Activated B cell treated with CpG ODN at 0.5 μM for 24 hours (primary cell): ENCODE data around the gene SMC4. TPM values are rescaled to one million over a fixed set of nuclear protein-coding genes. Genes with fewer than 3 reads are reported as not detected.
A peak's percentile ranks its signal among the peaks of the same experiment; 100 is the strongest.
"Not testable (repeated sequence)": the region's sequence is repeated elsewhere in the genome, so short reads cannot be mapped to it uniquely, and the experiment has no call there.

Experiments used
- ATAC-seq: fragments of 200-7000 bp; cut with Tn5 transposase; one replicate; pipeline ENCODE4 v1.10.0; 2021; ENCODE audit warnings: low read depth, mild to moderate bottlenecking, moderate library complexity
- CTCF ChIA-PET: fragments of 350-600 bp; sonication (Branson Sonifier 250); formaldehyde crosslinking; loops from one replicate; lab custom pipeline; 2021; ENCODE audit warnings: antibody characterized with exemption; lab: Charles Lee
- POLR2A ChIA-PET: fragments of 350-600 bp; sonication (Branson Sonifier 250); formaldehyde crosslinking; loops from one replicate; lab custom pipeline; 2021; ENCODE audit warnings: antibody characterized with exemption; lab: Charles Lee
- DNase-seq: peaks from one replicate; pipeline ENCODE4 v3.0.0; 2022
- H3K27ac Mint-ChIP-seq: one replicate; pipeline ENCODE4 v1.8.0; 2020; ENCODE audit warnings: mixed read lengths
- H3K27me3 Mint-ChIP-seq: one replicate; pipeline ENCODE4 v1.8.0; 2021; ENCODE audit warnings: mixed read lengths
- H3K36me3 Mint-ChIP-seq: one replicate; pipeline ENCODE4 v1.8.0; 2021; ENCODE audit warnings: low read depth, mixed read lengths
- H3K4me1 Mint-ChIP-seq: one replicate; pipeline ENCODE4 v1.8.0; 2021; ENCODE audit warnings: mixed read lengths
- H3K4me3 Mint-ChIP-seq: one replicate; pipeline ENCODE4 v1.8.0; 2020; ENCODE audit warnings: mild to moderate bottlenecking, mixed read lengths
- H3K9me3 Mint-ChIP-seq: one replicate; pipeline ENCODE4 v1.8.0; 2020; ENCODE audit warnings: mixed read lengths
- CTCF ChIP-seq: fragments of 200-600 bp; IDR thresholded peaks from one replicate; pipeline ENCODE4 v1.8.0; 2022; ENCODE audit warnings: antibody characterized with exemption, mild to moderate bottlenecking
- intact Hi-C: fragments of 100-400 bp; cut with micrococcal nuclease; formaldehyde crosslinking; loops from one replicate; pipeline ENCODE4 v1.15.1; 2024
- total RNA-seq: library from RNA; stranded (reverse); gene quantifications from 2 replicates; pipeline ENCODE4 v1.2.3, GENCODE V29; 2022

Gene SMC4
- 35.2 and 40.4 TPM in 2 replicates for total RNA-seq

GRCh38 chr3:160399125-160400029 lies at the start of gene SMC4, which contains the start of gene IFT80:
Gene SMC4, plus strand, starts transcription at chr3:160399650. Its CDS starts 1,177 bp downstream, at chr3:160400827.
Gene IFT80, minus strand, starts transcription at chr3:160399225. Its CDS starts 14,625 bp downstream, at chr3:160384600.
- ChIA-PET POLR2A (interaction anchor here (0.5 to 2.3 kb wide), 4 partner anchors 9 to 367 kb away, joined by 3 to 16 read pairs (median 4); partner anchors contain the start of gene TRIM59), CTCF (interaction anchor here (1.2 to 2.4 kb wide), 3 partner anchors 16 to 513 kb away, joined by 3 to 6 read pairs (median 3); partner anchors contain the start of gene TRIM59)
- Mint-ChIP-seq H3K9me3 (no peaks in the 10 kb centered on the region), H3K4me3 (peak within 1 kb of the TSS; percentile 97), H3K27me3 (peaks cover 2% of the 10 kb centered on the region), H3K4me1 (peaks cover 47% of the 10 kb centered on the region), H3K27ac (peak within 1 kb of the TSS; percentile 99), H3K36me3 (peaks cover 22% of the 10 kb centered on the region)
- ATAC-seq (peak; percentile 95), DNase-seq (peak; percentile 90)
- intact Hi-C loops: loop anchor here (1.0 to 5.0 kb wide), 12 partner anchors 14 to 1755 kb away; partner anchors contain the start of genes C3orf80, GFM1, IL12A and KPNA4
- no peak for TF ChIP-seq CTCF

- H3K36me3 Mint-ChIP-seq: peaks cover 39% of the 10 kb centered on the region
- no peaks in the 10 kb centered on the region for H3K4me1 Mint-ChIP-seq
- CTCF ChIA-PET: no interaction called here
- H3K27me3 Mint-ChIP-seq: no peaks in the 10 kb centered on the region
- H3K4me3 Mint-ChIP-seq: no peak overlapping the region
- H3K9me3 Mint-ChIP-seq: no peaks in the 10 kb centered on the region
- no peak for ATAC-seq
- no peak for TF ChIP-seq CTCF
- no peak overlapping the region for H3K27ac Mint-ChIP-seq
- POLR2A ChIA-PET: no interaction called here
- no peak for DNase-seq
- intact Hi-C loops: no loop called here
Measured at GRCh38 chr3:160355826-160356225, 43.6 kb upstream of the SMC4 start.

- H3K9me3 Mint-ChIP-seq, DNase-seq, H3K4me3 Mint-ChIP-seq, CTCF ChIA-PET, H3K27me3 Mint-ChIP-seq, H3K27ac Mint-ChIP-seq, ATAC-seq, H3K4me1 Mint-ChIP-seq, intact Hi-C loops, POLR2A ChIA-PET: not testable (repeated sequence)
- H3K36me3 Mint-ChIP-seq: peaks cover 46% of the 10 kb centered on the region
Measured at GRCh38 chr3:160362896-160363295, 36.6 kb upstream of the SMC4 start.

GRCh38 chr3:160365869-160366522 lies 33.5 kb upstream of the SMC4 start:
- CTCF ChIA-PET: no interaction called here
- Mint-ChIP-seq H3K4me3 (no peak overlapping the region), H3K27ac (no peak overlapping the region), H3K4me1 (peaks cover 19% of the 10 kb centered on the region), H3K9me3 (no peaks in the 10 kb centered on the region), H3K27me3 (no peaks in the 10 kb centered on the region), H3K36me3 (peaks cover 32% of the 10 kb centered on the region)
- intact Hi-C loops: no loop called here
- no peak for ATAC-seq
- TF ChIP-seq CTCF: no peak
- DNase-seq: no peak
- POLR2A ChIA-PET: no interaction called here

GRCh38 chr3:160368804-160369203 lies 30.6 kb upstream of the SMC4 start:
- Mint-ChIP-seq H3K36me3 (peaks cover 26% of the 10 kb centered on the region), H3K4me1 (peaks cover 21% of the 10 kb centered on the region), H3K27me3 (no peaks in the 10 kb centered on the region), H3K9me3 (no peaks in the 10 kb centered on the region), H3K27ac (no peak overlapping the region), H3K4me3 (no peak overlapping the region)
- intact Hi-C loops: no loop called here
- no peak for TF ChIP-seq CTCF
- no peak for DNase-seq
- CTCF ChIA-PET: interaction anchor here (1.3 kb wide), 1 partner anchor 9 kb away, joined by 3 read pairs; no protein-coding TSS in a partner anchor
- POLR2A ChIA-PET: no interaction called here
- no peak for ATAC-seq
